Muscle layer of colon (tissue), 2 donors: ENCODE results near the gene HOXB6.

Experiments
- H3K27ac ChIP-seq: one replicate; pipeline ENCODE4 v1.7.0; 2013; ENCODE audit warnings: low read depth, mild to moderate bottlenecking, low read length, moderate library complexity
- H3K27me3 ChIP-seq, 2 donors: one replicate each; pipeline ENCODE4 v1.7.0; 2013; ENCODE audit warnings: low read length in 2 of 2, mild to moderate bottlenecking in 2 of 2; ENCODE audit not compliant: insufficient read depth in 2 of 2, control insufficient read depth in 1 of 2
- H3K36me3 ChIP-seq: one replicate; pipeline ENCODE4 v1.7.0; 2013; ENCODE audit warnings: mild to moderate bottlenecking, low read length; ENCODE audit not compliant: insufficient read depth
- H3K4me1 ChIP-seq: one replicate; pipeline ENCODE4 v1.7.0; 2013; ENCODE audit warnings: mild to moderate bottlenecking, low read length; ENCODE audit not compliant: insufficient read depth
- H3K4me3 ChIP-seq, 2 donors: one replicate each; pipeline ENCODE4 v1.7.0; 2013; ENCODE audit warnings: low read length in 2 of 2, low read depth in 1 of 2, mild to moderate bottlenecking in 1 of 2, moderate library complexity in 1 of 2
- H3K9ac ChIP-seq: one replicate; pipeline ENCODE4 v1.7.0; 2013; ENCODE audit warnings: low read length
- H3K9me3 ChIP-seq: one replicate; pipeline ENCODE4 v1.7.0; 2013; ENCODE audit warnings: mild to moderate bottlenecking, low read length
- donor health status: abdominal sarcoma.
- donor health status: Adenocarcinoma of cecum.

Gene HOXB6

GRCh38 chr17:48587276-48588073 lies 17.3 kb downstream of the HOXB6 start:
- peaks cover 57% of the 10 kb centered on the region for H3K4me1 ChIP-seq
- peaks cover 0 to 3% of the 10 kb centered on the region in 2 donors for H3K27me3 ChIP-seq
- no peaks in the 10 kb centered on the region for H3K36me3 ChIP-seq
- peak overlapping the region; percentile 95 for H3K9ac ChIP-seq
- peak overlapping the region; percentile 96 for H3K27ac ChIP-seq
- peak overlapping the region; percentile 47 to 97 for H3K4me3 ChIP-seq
- no peaks in the 10 kb centered on the region for H3K9me3 ChIP-seq

GRCh38 chr17:48586355-48587258 lies 18.2 kb downstream of the HOXB6 start:
- Histone ChIP-seq H3K27ac (peak overlapping the region; percentile 96), H3K9me3 (no peaks in the 10 kb centered on the region), H3K4me3 (peak overlapping the region; percentile 47 to 97), H3K4me1 (peaks cover 56% of the 10 kb centered on the region), H3K27me3 (peaks cover 0 to 3% of the 10 kb centered on the region in 2 donors), H3K9ac (peak overlapping the region; percentile 95), H3K36me3 (no peaks in the 10 kb centered on the region)

GRCh38 chr17:48584223-48584741 lies 20.5 kb downstream of the HOXB6 start:
- Histone ChIP-seq H3K27ac (peak overlapping the region; percentile 96), H3K9me3 (no peaks in the 10 kb centered on the region), H3K4me3 (peak overlapping the region in 1 of 2 donors; percentile 97), H3K4me1 (peaks cover 56% of the 10 kb centered on the region), H3K36me3 (no peaks in the 10 kb centered on the region), H3K9ac (peak overlapping the region; percentile 41), H3K27me3 (no peaks in the 10 kb centered on the region)

DNA sequence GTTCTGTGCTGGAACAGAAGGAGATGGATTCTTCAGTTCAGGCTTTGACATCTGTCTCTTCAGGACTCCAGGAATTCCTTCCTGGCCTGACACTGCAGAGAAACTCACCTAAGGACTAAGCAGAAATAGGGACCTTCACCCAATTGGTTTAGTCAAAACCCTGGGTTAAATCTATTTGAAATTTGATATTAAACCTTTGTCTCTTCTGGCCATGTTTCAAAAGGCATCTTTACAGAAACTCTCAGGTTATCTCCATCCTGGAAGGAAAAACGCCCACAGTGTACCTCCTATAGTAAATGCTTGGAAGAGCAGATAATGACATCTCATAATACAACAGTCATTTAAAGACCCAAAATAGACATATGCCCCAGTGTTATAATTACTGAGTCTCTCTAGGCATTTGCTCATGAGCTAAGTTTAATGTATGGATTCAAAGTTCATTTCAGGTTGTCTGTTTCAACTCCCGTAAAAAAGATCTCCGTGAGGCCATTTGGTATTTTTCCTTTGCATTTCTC lies 21.0 kb downstream of the HOXB6 start:
- peak overlapping the region in 1 of 2 donors; percentile 97 for H3K4me3 ChIP-seq
- peak overlapping the region; percentile 41 for H3K9ac ChIP-seq
- H3K4me1 ChIP-seq = peaks cover 58% of the 10 kb centered on the region
- no peaks in the 10 kb centered on the region for H3K27me3 ChIP-seq
- peak overlapping the region; percentile 96 for H3K27ac ChIP-seq
- H3K9me3 ChIP-seq = no peaks in the 10 kb centered on the region
- no peaks in the 10 kb centered on the region for H3K36me3 ChIP-seq

GRCh38 chr17:48582750-48583069 lies 22.1 kb downstream of the HOXB6 start:
- Histone ChIP-seq H3K27ac (peak overlapping the region; percentile 94), H3K4me3 (peak overlapping the region; percentile 18 to 97), H3K27me3 (no peaks in the 10 kb centered on the region)

GRCh38 chr17:48579760-48580554 lies 24.8 kb downstream of the HOXB6 start:
- Histone ChIP-seq H3K36me3 (peaks cover 4% of the 10 kb centered on the region), H3K4me3 (peak overlapping the region; percentile 44 to 97), H3K4me1 (peaks cover 52% of the 10 kb centered on the region), H3K9ac (peak overlapping the region; percentile 90), H3K27ac (peak overlapping the region; percentile 94), H3K27me3 (no peaks in the 10 kb centered on the region), H3K9me3 (no peaks in the 10 kb centered on the region)

More at GRCh38 chr17:48582750-48583069, 22.1 kb downstream of the HOXB6 start:
- Histone ChIP-seq H3K36me3 (no peaks in the 10 kb centered on the region), H3K4me1 (peaks cover 53% of the 10 kb centered on the region), H3K9ac (peak overlapping the region; percentile 90), H3K9me3 (no peaks in the 10 kb centered on the region)

GRCh38 chr17:48579471-48579759 lies 25.4 kb downstream of the HOXB6 start:
- H3K27me3 ChIP-seq = no peaks in the 10 kb centered on the region
- peak overlapping the region; percentile 82 for H3K9ac ChIP-seq
- H3K9me3 ChIP-seq = no peaks in the 10 kb centered on the region
- H3K27ac ChIP-seq = peak overlapping the region; percentile 94
- H3K4me1 ChIP-seq = peaks cover 56% of the 10 kb centered on the region
- H3K36me3 ChIP-seq = peaks cover 4% of the 10 kb centered on the region
- H3K4me3 ChIP-seq = peak overlapping the region; percentile 44 to 73

- Histone ChIP-seq H3K9me3 (no peaks in the 10 kb centered on the region), H3K4me1 (peaks cover 56% of the 10 kb centered on the region), H3K27me3 (no peaks in the 10 kb centered on the region), H3K4me3 (peak overlapping the region; percentile 44 to 73), H3K36me3 (peaks cover 4% of the 10 kb centered on the region), H3K9ac (peak overlapping the region; percentile 82), H3K27ac (peak overlapping the region; percentile 94)
Observed at GRCh38 chr17:48578616-48579470, 25.9 kb downstream of the HOXB6 start.

GRCh38 chr17:48577946-48578615 lies 26.7 kb downstream of the HOXB6 start, which contains the start of gene HOXB4:
TSS of gene HOXB4 (minus strand) at chr17:48578350. CDS start at chr17:48578319, 31 bp downstream.
- H3K9ac ChIP-seq = peak within 1 kb of the TSS; percentile 82
- no peaks in the 10 kb centered on the region for H3K9me3 ChIP-seq
- H3K4me3 ChIP-seq = peak within 1 kb of the TSS; percentile 54 to 73
- peaks cover 4% of the 10 kb centered on the region for H3K36me3 ChIP-seq
- H3K4me1 ChIP-seq = peaks cover 54% of the 10 kb centered on the region
- H3K27ac ChIP-seq = peak within 1 kb of the TSS; percentile 94
- H3K27me3 ChIP-seq = no peaks in the 10 kb centered on the region
